Cardiac fibroblast (primary cell): ENCODE results near the gene TSTD2.

Source experiments
- DNase-seq, 2 donors: peaks; one replicate each; pipeline versions ENCODE4 v3.0.0 to v3.0.0-alpha.2; 2010; ENCODE audit warnings: low read depth in 2 of 2
- H3K4me3 ChIP-seq, 2 donors: replicated peaks in 1 of 2; 1 replicate in 1 of 2; 2 replicates in 1 of 2; pipeline ENCODE4 v1.5.1; 2011; ENCODE audit warnings: low read depth in 2 of 2, low read length in 2 of 2, mild to moderate bottlenecking in 2 of 2, moderate library complexity in 1 of 2
- TF ChIP-seq, protein P1 (sequence below): IDR thresholded peaks from one replicate; pipeline ENCODE4 v1.5.1; 2011; ENCODE audit warnings: low read depth, mild to moderate bottlenecking, low read length, inconsistent platforms

The TSTD2 gene

DNA sequence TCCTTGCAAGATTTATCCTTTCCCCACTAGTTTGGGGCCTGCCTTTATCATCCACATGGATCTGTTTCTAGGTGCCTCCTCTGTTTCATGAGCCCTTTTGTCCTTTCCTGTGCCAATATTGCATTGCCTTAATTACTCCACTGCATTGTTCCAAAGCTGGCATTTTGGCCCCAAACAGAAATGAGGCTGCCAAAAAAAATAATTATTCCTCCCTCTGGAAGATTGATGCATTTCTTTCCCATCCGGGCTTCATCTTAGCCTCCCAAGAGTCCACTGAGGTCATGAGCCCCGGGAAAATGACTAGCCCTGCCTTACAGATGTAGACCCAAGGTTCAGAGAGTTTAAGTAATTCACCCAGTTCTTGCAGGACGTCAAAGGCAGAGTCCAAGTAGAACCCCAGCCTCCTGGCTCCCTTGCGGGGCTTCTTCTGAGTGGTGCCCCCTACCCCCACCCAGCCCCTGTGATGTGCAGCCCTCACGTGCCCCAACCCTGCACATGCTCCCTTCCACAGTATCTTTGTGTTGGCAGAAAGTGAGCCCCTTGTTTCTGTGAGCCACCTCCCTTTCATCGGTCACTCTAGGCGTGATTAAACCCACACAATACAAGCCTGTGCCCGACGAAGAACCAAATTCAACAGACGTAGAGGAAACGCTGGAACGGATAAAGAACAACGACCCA, 69.6 kb downstream of the TSTD2 start:
- TF ChIP-seq, protein P1, sequence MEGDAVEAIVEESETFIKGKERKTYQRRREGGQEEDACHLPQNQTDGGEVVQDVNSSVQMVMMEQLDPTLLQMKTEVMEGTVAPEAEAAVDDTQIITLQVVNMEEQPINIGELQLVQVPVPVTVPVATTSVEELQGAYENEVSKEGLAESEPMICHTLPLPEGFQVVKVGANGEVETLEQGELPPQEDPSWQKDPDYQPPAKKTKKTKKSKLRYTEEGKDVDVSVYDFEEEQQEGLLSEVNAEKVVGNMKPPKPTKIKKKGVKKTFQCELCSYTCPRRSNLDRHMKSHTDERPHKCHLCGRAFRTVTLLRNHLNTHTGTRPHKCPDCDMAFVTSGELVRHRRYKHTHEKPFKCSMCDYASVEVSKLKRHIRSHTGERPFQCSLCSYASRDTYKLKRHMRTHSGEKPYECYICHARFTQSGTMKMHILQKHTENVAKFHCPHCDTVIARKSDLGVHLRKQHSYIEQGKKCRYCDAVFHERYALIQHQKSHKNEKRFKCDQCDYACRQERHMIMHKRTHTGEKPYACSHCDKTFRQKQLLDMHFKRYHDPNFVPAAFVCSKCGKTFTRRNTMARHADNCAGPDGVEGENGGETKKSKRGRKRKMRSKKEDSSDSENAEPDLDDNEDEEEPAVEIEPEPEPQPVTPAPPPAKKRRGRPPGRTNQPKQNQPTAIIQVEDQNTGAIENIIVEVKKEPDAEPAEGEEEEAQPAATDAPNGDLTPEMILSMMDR, result no peak
- peak in 1 of 2 donors; percentile 18 for DNase-seq
- H3K4me3 ChIP-seq, result no peak overlapping the region

DNA sequence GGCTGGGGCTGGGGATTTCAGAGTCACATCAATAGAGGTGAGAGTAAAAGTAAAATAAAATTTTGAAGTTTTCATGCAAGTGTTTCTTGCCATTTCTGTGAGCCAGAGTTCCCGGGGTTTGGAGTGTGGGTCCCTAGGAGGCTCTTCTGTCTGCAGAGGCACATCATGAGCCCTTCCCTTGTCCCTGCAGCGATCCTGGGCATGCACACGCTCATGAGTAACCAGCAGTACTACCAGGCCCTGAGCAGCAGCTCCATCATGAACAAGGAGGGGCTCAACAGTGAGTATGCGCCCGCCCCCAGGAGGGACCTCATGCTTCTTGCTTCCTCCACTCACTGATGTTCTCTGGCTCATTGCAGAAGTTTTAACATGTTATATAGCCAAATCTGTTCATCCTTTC, 70.6 kb downstream of the TSTD2 start:
- H3K4me3 ChIP-seq, result no peak overlapping the region
- TF ChIP-seq, protein P1, result no peak
- DNase-seq, result no peak

DNA sequence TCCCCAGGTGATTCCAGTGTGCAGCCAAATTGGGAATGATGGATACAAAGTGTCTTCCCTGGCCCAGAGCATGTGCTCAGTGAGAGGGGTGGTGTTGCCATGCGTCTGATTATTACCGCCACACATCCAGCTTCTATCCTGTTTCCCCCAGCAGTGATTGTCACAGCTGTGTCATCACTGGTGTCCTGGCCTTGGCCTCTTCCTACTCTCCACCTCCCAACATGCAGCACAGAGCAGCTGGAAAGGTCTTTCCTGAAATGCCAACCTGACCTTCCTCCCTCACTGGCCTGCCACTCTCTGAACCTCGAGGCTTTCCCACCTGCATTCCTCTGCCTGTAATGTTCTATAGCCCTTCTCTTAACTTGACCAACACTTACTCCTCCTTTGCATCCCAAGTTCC, 71.7 kb downstream of the TSTD2 start:
- TF ChIP-seq, protein P1, result no peak
- no peak overlapping the region for H3K4me3 ChIP-seq
- no peak for DNase-seq

DNA sequence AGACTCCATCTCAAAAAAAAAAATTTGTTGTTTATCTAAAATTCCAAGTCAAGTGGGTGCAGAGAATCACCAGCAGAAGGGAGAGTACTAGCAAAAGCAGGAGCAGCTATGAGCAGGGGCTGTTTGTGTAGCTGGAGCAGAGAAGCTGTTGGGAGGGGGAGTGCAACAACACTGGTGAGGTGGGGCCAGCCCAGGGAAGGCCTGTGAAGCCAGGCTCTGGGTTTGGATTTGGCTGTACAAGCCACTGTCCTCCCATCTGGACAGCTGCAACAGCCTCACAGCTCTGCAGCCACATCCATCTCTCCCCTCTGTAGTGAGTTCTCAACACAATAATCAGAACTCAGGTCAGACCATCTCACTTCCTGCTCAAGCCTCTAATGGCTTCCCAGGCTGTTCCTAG, 72.3 kb downstream of the TSTD2 start:
- TF ChIP-seq, protein P1, result no peak
- no peak for DNase-seq
- no peak overlapping the region for H3K4me3 ChIP-seq

DNA sequence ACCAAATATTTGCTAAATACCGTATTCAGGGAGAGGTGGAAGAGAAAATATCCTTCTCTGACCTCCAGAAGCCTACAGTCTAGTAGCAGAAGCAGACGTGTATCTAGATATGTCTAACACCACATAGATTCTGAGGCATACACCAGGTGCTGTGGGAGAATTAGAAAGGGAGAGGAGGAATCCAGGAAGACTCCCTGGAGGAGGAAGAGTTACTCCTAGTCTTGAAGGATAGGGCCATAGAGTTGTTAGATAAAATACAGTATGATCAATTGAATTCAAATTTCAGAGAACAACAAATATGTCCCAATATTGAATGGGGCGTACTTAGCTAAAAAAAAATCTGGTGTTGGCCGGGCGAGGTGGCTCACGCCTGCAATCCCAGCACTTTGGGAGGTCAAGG, 73.0 kb downstream of the TSTD2 start:
- DNase-seq, result no peak
- TF ChIP-seq, protein P1, result no peak
- H3K4me3 ChIP-seq, result no peak overlapping the region

DNA sequence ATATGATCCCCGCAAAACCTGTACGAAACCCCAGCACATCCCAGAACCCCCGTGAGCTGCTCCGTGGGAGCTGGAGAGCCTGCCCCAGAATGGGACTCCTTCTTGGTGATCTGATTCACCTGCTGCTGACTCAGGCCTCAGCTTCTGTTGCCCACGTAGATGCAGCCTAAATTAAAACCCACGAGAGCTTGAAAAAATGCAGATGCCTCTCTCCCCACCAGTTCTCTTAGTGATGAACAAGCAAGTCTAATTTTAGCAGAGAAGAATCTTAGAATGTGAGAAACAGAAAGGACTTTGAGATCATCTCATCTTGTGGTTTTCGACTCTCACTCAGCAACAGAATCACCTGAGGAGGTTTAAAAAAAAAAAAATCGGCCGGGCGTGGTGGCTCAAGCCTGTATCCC, 74.1 kb downstream of the TSTD2 start:
- no peak overlapping the region for H3K4me3 ChIP-seq
- no peak for DNase-seq
- TF ChIP-seq, protein P1, result no peak

DNA sequence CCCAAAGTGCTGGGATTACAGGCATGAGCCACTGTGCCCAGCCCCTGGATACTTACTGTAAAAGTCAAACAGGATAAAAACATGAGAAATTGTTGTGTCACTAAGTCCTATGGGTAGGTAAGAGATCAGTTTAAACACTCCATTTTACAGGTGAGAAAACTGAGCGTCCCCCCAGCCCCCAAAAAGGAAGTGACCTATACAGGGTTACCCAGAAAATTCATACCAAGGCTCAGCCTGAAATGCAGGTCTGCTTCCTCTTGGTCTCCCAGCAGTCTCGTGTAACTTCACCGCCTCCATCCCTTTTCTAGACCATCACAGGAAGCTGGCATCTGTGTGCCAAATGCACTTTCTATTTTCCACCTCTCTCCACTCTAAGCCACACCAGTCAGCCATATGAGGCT, 74.5 kb downstream of the TSTD2 start:
- TF ChIP-seq, protein P1, result no peak
- no peak for DNase-seq

More for the DNA sequence above, 74.5 kb downstream of the TSTD2 start:
- no peak overlapping the region for H3K4me3 ChIP-seq
